CD14-positive monocyte (primary cell): ENCODE results near the gene PUS1. TPM values are rescaled to one million over a fixed set of nuclear protein-coding genes. Genes with fewer than 3 reads are reported as not detected.
"Not testable (repeated sequence)": the region's sequence is repeated elsewhere in the genome, so short reads cannot be mapped to it uniquely, and the experiment has no call there.

Source experiments
- DNase-seq, 3 donors: peaks; one replicate each; pipeline ENCODE4 v3.0.0-alpha.2; 2011 to 2022
- H2AFZ ChIP-seq: 2 replicates; pipeline ENCODE4 v1.6.0; 2012; ENCODE audit warnings: mild to moderate bottlenecking, low read depth, low read length, inconsistent platforms; ENCODE audit not compliant: insufficient read depth, poor library complexity, severe bottlenecking
- H3K27ac ChIP-seq, 2 donors: 1 replicate in 1 of 2; 2 replicates in 1 of 2; pipeline ENCODE4 v1.5.1; 2012 to 2013; ENCODE audit warnings: low read length in 2 of 2, control low read depth in 1 of 2, inconsistent platforms in 1 of 2, low read depth in 1 of 2, mild to moderate bottlenecking in 1 of 2
- H3K27me3 ChIP-seq, 2 donors: one replicate each; pipeline versions ENCODE4 v1.6.0 to v1.6.1; 2011 to 2013; ENCODE audit warnings: low read length in 2 of 2; ENCODE audit not compliant: control insufficient read depth in 2 of 2, insufficient read depth in 2 of 2
- H3K36me3 ChIP-seq, 2 donors: replicated peaks in 1 of 2; 1 replicate in 1 of 2; 2 replicates in 1 of 2; pipeline versions ENCODE4 v1.5.1 to v1.6.1; 2012 to 2013; ENCODE audit warnings: low read length in 2 of 2, control low read depth in 1 of 2, inconsistent platforms in 1 of 2, mild to moderate bottlenecking in 1 of 2; ENCODE audit not compliant: insufficient read depth in 2 of 2, control insufficient read depth in 1 of 2
- H3K4me1 ChIP-seq, 2 donors: 1 replicate in 1 of 2; 2 replicates in 1 of 2; pipeline versions ENCODE4 v1.5.1 to v1.6.1; 2012 to 2013; ENCODE audit warnings: low read length in 2 of 2, control low read depth in 1 of 2, inconsistent platforms in 1 of 2, mild to moderate bottlenecking in 1 of 2, moderate library complexity in 1 of 2; ENCODE audit not compliant: insufficient read depth in 2 of 2, control insufficient read depth in 1 of 2
- H3K4me2 ChIP-seq: replicated peaks from 2 replicates; pipeline ENCODE3; 2012; ENCODE audit warnings: low read length, moderate library complexity, mild to moderate bottlenecking; ENCODE audit not compliant: poor library complexity, severe bottlenecking; ENCODE audit errors: extremely low read depth
- H3K4me3 ChIP-seq, 3 experiments: fragments of 200-600 bp in 1 of 3; sonication (generic) in 1 of 3; replicated peaks in 1 of 3; 1 replicate in 2 of 3; 2 replicates in 1 of 3; pipeline ENCODE4 v1.5.1; 2011 to 2013; ENCODE audit warnings: low read length in 3 of 3, mild to moderate bottlenecking in 3 of 3, control low read depth in 2 of 3, low read depth in 2 of 3, inconsistent platforms in 1 of 3, moderate library complexity in 1 of 3
- H3K79me2 ChIP-seq: 2 replicates; pipeline ENCODE4 v1.6.0; 2012; ENCODE audit warnings: mild to moderate bottlenecking, control low read depth, inconsistent platforms, low read length, moderate library complexity; ENCODE audit not compliant: insufficient read depth
- H3K9ac ChIP-seq: 2 replicates; pipeline ENCODE4 v1.6.0; 2017; ENCODE audit warnings: low read length, mild to moderate bottlenecking; ENCODE audit not compliant: insufficient read depth, poor library complexity, severe bottlenecking
- H3K9me3 ChIP-seq, 2 donors: replicated peaks in 1 of 2; 1 replicate in 1 of 2; 2 replicates in 1 of 2; pipeline versions ENCODE4 v1.5.1 to v1.6.1; 2012 to 2013; ENCODE audit warnings: low read length in 2 of 2, control low read depth in 1 of 2; ENCODE audit not compliant: control insufficient read depth in 1 of 2, insufficient read depth in 1 of 2
- H4K20me1 ChIP-seq: 2 replicates; pipeline ENCODE4 v1.6.0; 2012; ENCODE audit warnings: mild to moderate bottlenecking, low read length, control low read depth, moderate library complexity; ENCODE audit not compliant: insufficient read depth
- H3K27ac Mint-ChIP-seq, 7 donors: one replicate each; pipeline ENCODE4 v1.8.0; 2020; ENCODE audit warnings: mild to moderate bottlenecking in 7 of 7, mixed read lengths in 7 of 7, moderate library complexity in 6 of 7, inconsistent platforms in 2 of 7
- H3K27me3 Mint-ChIP-seq, 3 donors: one replicate each; pipeline ENCODE4 v1.8.0; 2021 to 2022; ENCODE audit warnings: low read depth in 3 of 3, mild to moderate bottlenecking in 3 of 3, mixed read lengths in 3 of 3, moderate library complexity in 3 of 3, inconsistent platforms in 1 of 3
- H3K36me3 Mint-ChIP-seq, 2 donors: one replicate each; pipeline ENCODE4 v1.8.0; 2020; ENCODE audit warnings: mixed read lengths in 2 of 2, inconsistent platforms in 1 of 2, mild to moderate bottlenecking in 1 of 2
- H3K4me1 Mint-ChIP-seq: one replicate; pipeline ENCODE4 v1.8.0; 2020; ENCODE audit warnings: mild to moderate bottlenecking, mixed read lengths
- H3K4me3 Mint-ChIP-seq, 2 donors: one replicate each; pipeline ENCODE4 v1.8.0; 2020; ENCODE audit warnings: mild to moderate bottlenecking in 2 of 2, mixed read lengths in 2 of 2, moderate library complexity in 1 of 2
- H3K9me3 Mint-ChIP-seq, 7 donors: one replicate each; pipeline ENCODE4 v1.8.0; 2020 to 2022; ENCODE audit warnings: mixed read lengths in 7 of 7, mild to moderate bottlenecking in 6 of 7, moderate library complexity in 6 of 7, inconsistent platforms in 2 of 7
- CTCF ChIP-seq: fragments of 200-600 bp; IDR thresholded peaks from one replicate; pipeline ENCODE4 v1.8.0; 2022; ENCODE audit warnings: antibody characterized with exemption, mild to moderate bottlenecking
- WGBS: methylation state at CpG from one replicate; pipeline ENCODE4 v1.1.5; 2013; ENCODE audit warnings: missing lambda C conversion rate; ENCODE audit not compliant: insufficient coverage; 5-methylcytosine and 5-hydroxymethylcytosine counted together
- intact Hi-C, 2 donors: fragments of 100-400 bp; cut with micrococcal nuclease; formaldehyde crosslinking; loops; one replicate each; pipeline versions ENCODE4 v1.15.0 to v1.15.1; 2023
- polyA plus RNA-seq, 3 donors: library from polyadenylated mRNA; depleted of rRNA in 1 of 3; unstranded in 2 of 3; stranded (reverse) in 1 of 3; fragments of 300-500 nt in 2 of 3; fragments of >200 nt in 1 of 3; fragmentation: Illumina TruSeq in 2 of 3; gene quantifications; 1 replicate in 2 of 3; 2 replicates in 1 of 3; pipeline ENCODE4 v1.2.3, GENCODE V29; 2012 to 2021

Gene PUS1
- polyA plus RNA-seq, 3 donors = 5.1 to 30.9 (median 6.9) TPM

GRCh38 chr12:131949431-131950181 is 20.5 kb downstream of the PUS1 start, which contains the start of gene EP400:
EP400 (plus strand) TSS chr12:131949942; CDS start chr12:131960620, 10,678 bp downstream.
- Mint-ChIP-seq H3K9me3 (no peaks in the 10 kb centered on the region), H3K36me3 (peaks cover 0 to 7% of the 10 kb centered on the region in 2 donors), H3K27ac (peak within 1 kb of the TSS; percentile 62 to 94 (median 90)), H3K27me3 (peaks cover 0 to 3% (median 1%) of the 10 kb centered on the region in 3 donors), H3K4me3 (peak within 1 kb of the TSS; percentile 94 to 97), H3K4me1 (peaks cover 34% of the 10 kb centered on the region)
- H3K4me1 ChIP-seq = peaks cover 16 to 23% of the 10 kb centered on the region in 2 donors
- DNase-seq = peak; percentile 93 to 96 (median 94)
- H2AFZ ChIP-seq = peak within 1 kb of the TSS; percentile 80
- peak; percentile 58 for TF ChIP-seq CTCF
- no peaks in the 10 kb centered on the region for H3K36me3 ChIP-seq
- peak within 1 kb of the TSS; percentile 58 to 88 (median 78) for H3K4me3 ChIP-seq
- H3K9ac ChIP-seq = peak within 1 kb of the TSS; percentile 90
- peaks cover 43% of the 10 kb centered on the region for H4K20me1 ChIP-seq
- intact Hi-C loops = loop anchor here (1.0 to 10.0 kb wide), 5 partner anchors 19 to 235 kb away; partner anchors contain the start of genes SFSWAP (in 1 of the 2) and ULK1 (in 1 of the 2)
- H3K9me3 ChIP-seq = no peaks in the 10 kb centered on the region
- H3K79me2 ChIP-seq = peaks cover 47% of the 10 kb centered on the region
- H3K4me2 ChIP-seq = peak within 1 kb of the TSS; percentile 83
- no peaks in the 10 kb centered on the region for H3K27me3 ChIP-seq
- H3K27ac ChIP-seq = peak within 1 kb of the TSS in 1 of 2 donors; percentile 77
- 2% methylated on average over 97 of the region's 97 CpGs for WGBS

- Histone ChIP-seq H3K4me1 (peaks cover 16 to 23% of the 10 kb centered on the region in 2 donors), H2AFZ (peak overlapping the region; percentile 80), H4K20me1 (peaks cover 50% of the 10 kb centered on the region), H3K36me3 (no peaks in the 10 kb centered on the region), H3K27me3 (no peaks in the 10 kb centered on the region), H3K79me2 (peaks cover 54% of the 10 kb centered on the region), H3K4me3 (peak overlapping the region; percentile 58 to 88 (median 78)), H3K9me3 (no peaks in the 10 kb centered on the region), H3K27ac (peak overlapping the region in 1 of 2 donors; percentile 77), H3K4me2 (peak overlapping the region; percentile 83), H3K9ac (peak overlapping the region; percentile 90)
- Mint-ChIP-seq H3K27me3 (peaks cover 0 to 3% (median 1%) of the 10 kb centered on the region in 3 donors), H3K4me3 (peak overlapping the region; percentile 94 to 97), H3K27ac (peak overlapping the region; percentile 62 to 94 (median 90)), H3K9me3 (no peaks in the 10 kb centered on the region), H3K36me3 (peaks cover 0 to under 1% of the 10 kb centered on the region in 2 donors), H3K4me1 (peaks cover 35% of the 10 kb centered on the region)
- peak in 1 of 3 donors; percentile 26 for DNase-seq
- WGBS = under 1% methylated on average over 73 of the region's 79 CpGs
- intact Hi-C loops = loop anchor here (10.0 kb wide), 2 partner anchors 134 to 236 kb away; partner anchors contain the start of gene SFSWAP (in 1 of the 2)
- no peak for TF ChIP-seq CTCF
Observed at GRCh38 chr12:131950182-131950913, 21.3 kb downstream of the PUS1 start.

GRCh38 chr12:131953810-131954209 is 24.7 kb downstream of the PUS1 start:
- WGBS = 98% methylated on average over 4 of the region's 9 CpGs
- not testable (repeated sequence) for H3K4me2 ChIP-seq, H3K9ac ChIP-seq, H3K27me3 Mint-ChIP-seq, H3K4me3 ChIP-seq, H2AFZ ChIP-seq, H3K9me3 Mint-ChIP-seq, H3K36me3 ChIP-seq, H3K36me3 Mint-ChIP-seq, H3K4me3 Mint-ChIP-seq, DNase-seq, H3K27ac Mint-ChIP-seq, H3K9me3 ChIP-seq, H3K27me3 ChIP-seq, H3K27ac ChIP-seq
- peaks cover 38% of the 10 kb centered on the region for H3K4me1 Mint-ChIP-seq
- peaks cover 89% of the 10 kb centered on the region for H3K79me2 ChIP-seq
- intact Hi-C loops = loop anchor here (10.0 kb wide), 2 partner anchors 131 to 239 kb away; partner anchors contain the start of gene SFSWAP (in 1 of the 2)
- peaks cover 16 to 23% of the 10 kb centered on the region in 2 donors for H3K4me1 ChIP-seq
- peaks cover 84% of the 10 kb centered on the region for H4K20me1 ChIP-seq
